Activated CD4-positive, alpha-beta T cell treated with anti-CD3 and anti-CD28 coated beads for 36 hours (primary cell): ENCODE measurements around the gene UXT. TPM values are rescaled to one million over a fixed set of nuclear protein-coding genes. Genes with fewer than 3 reads are reported as not detected.

Experiments
- ATAC-seq: fragments of 200-7000 bp; cut with Tn5 transposase; one replicate; pipeline ENCODE4 v1.10.0; 2021; ENCODE audit warnings: mild to moderate bottlenecking, moderate library complexity
- CTCF ChIA-PET: fragments of 350-600 bp; sonication (Branson Sonifier 250); formaldehyde crosslinking; loops from one replicate; lab custom pipeline; 2021; ENCODE audit warnings: antibody characterized with exemption; lab: Charles Lee
- POLR2A ChIA-PET: fragments of 350-600 bp; sonication (Branson Sonifier 250); formaldehyde crosslinking; loops from one replicate; lab custom pipeline; 2021; ENCODE audit warnings: antibody characterized with exemption, inconsistent platforms; lab: Charles Lee
- DNase-seq: peaks from one replicate; pipeline ENCODE4 v3.0.0-alpha.2; 2020
- H3K27ac Mint-ChIP-seq: one replicate; pipeline ENCODE4 v1.8.0; 2021; ENCODE audit warnings: mixed read lengths
- H3K27me3 Mint-ChIP-seq: one replicate; pipeline ENCODE4 v1.8.0; 2021; ENCODE audit warnings: mixed read lengths
- H3K36me3 Mint-ChIP-seq: one replicate; pipeline ENCODE4 v1.8.0; 2021; ENCODE audit warnings: low read depth, mixed read lengths
- H3K4me1 Mint-ChIP-seq: one replicate; pipeline ENCODE4 v1.8.0; 2021; ENCODE audit warnings: mixed read lengths
- H3K4me3 Mint-ChIP-seq: one replicate; pipeline ENCODE4 v1.8.0; 2021; ENCODE audit warnings: mild to moderate bottlenecking, moderate library complexity, mixed read lengths
- H3K9me3 Mint-ChIP-seq: one replicate; pipeline ENCODE4 v1.8.0; 2021; ENCODE audit warnings: low read depth, mixed read lengths
- intact Hi-C, 2 experiments: fragments of 100-400 bp; cut with DNase I in 1 of 2; cut with micrococcal nuclease in 1 of 2; formaldehyde crosslinking; loops; one replicate each; pipeline versions ENCODE4 v1.14.2 to v1.15.1; 2022 to 2024; cut with DNase I, micrococcal nuclease
- total RNA-seq, 2 experiments: library from RNA; stranded (reverse); gene quantifications; one replicate each; pipeline ENCODE4 v1.2.3, GENCODE V29; 2021

UXT gene
- total RNA-seq, 2 experiments from 2014 or later, result 195 to 210 TPM

DNA sequence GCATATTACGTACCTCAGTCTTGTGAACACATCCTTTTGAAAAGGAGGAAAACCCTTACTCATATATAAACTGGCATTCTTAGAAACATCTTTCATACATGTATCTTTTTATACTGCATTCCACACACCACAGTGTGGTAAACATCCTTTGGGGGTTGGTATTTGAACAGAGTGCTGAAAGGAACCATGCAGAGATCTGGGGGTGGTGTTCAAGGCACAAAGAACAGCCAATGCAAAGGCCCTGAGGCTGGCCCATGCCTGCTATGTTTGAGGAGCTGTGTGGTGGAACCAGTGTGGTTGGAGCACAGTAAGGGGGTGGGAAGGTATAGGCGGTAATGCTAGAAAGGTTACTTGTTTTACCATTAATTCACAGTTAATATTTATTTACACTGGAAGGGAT is 10.6 kb downstream of the UXT start:
- ChIA-PET CTCF (no interaction called here), POLR2A (interaction anchor here (1.3 kb wide), 1 partner anchor 14 kb away, joined by 4 read pairs; no protein-coding TSS in a partner anchor)
- H3K36me3 Mint-ChIP-seq, result peaks cover 65% of the 10 kb centered on the region
- peaks cover 55% of the 10 kb centered on the region for H3K4me1 Mint-ChIP-seq
- DNase-seq (peak; percentile 51), ATAC-seq (peak; percentile 12)
- no peaks in the 10 kb centered on the region for H3K27me3 Mint-ChIP-seq
- peak overlapping the region; percentile 92 for H3K4me3 Mint-ChIP-seq
- H3K9me3 Mint-ChIP-seq, result no peaks in the 10 kb centered on the region
- intact Hi-C loops, result loop anchor here in 1 of 2 experiments (5.0 kb wide), 1 partner anchor 74 kb away; no protein-coding TSS in a partner anchor
- peak overlapping the region; percentile 97 for H3K27ac Mint-ChIP-seq

DNA sequence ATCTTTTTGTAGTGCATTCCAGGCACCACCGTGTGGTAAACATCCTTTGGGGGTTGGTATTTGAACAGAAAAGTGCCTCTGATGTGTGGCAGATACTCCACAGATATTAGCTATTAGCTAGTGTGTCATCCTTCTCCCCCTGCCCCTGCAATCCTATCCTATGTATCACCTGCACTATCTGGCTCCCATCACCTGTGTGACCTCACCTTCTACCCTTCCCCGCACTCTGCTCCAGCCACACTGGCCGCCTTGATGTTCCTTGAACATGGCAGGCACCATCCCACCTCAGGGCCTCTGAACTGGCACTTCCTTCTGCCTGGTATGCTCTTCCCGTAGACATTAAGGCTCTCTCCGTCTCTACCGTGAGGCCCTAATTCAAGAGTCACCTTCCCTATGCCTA is 12.3 kb downstream of the UXT start:
- H3K4me1 Mint-ChIP-seq, result peaks cover 49% of the 10 kb centered on the region
- ChIA-PET CTCF (interaction anchor here (0.7 kb wide), 1 partner anchor 323 kb away, joined by 3 read pairs; no protein-coding TSS in a partner anchor), POLR2A (no interaction called here)
- DNase-seq (no peak), ATAC-seq (no peak)
- H3K36me3 Mint-ChIP-seq, result peaks cover 47% of the 10 kb centered on the region
- no peak overlapping the region for H3K4me3 Mint-ChIP-seq
- no peaks in the 10 kb centered on the region for H3K27me3 Mint-ChIP-seq
- no peaks in the 10 kb centered on the region for H3K9me3 Mint-ChIP-seq
- intact Hi-C loops, result loop anchor here in 1 of 2 experiments (5.0 kb wide), 1 partner anchor 76 kb away; no protein-coding TSS in a partner anchor
- peak overlapping the region; percentile 55 for H3K27ac Mint-ChIP-seq

GRCh38 chrX:47645530-47645929 is 13.4 kb downstream of the UXT start:
- no peaks in the 10 kb centered on the region for H3K27me3 Mint-ChIP-seq
- intact Hi-C loops, result loop anchor here in 1 of 2 experiments (5.0 kb wide), 1 partner anchor 77 kb away; no protein-coding TSS in a partner anchor
- peaks cover 44% of the 10 kb centered on the region for H3K36me3 Mint-ChIP-seq
- no peaks in the 10 kb centered on the region for H3K9me3 Mint-ChIP-seq
- DNase-seq (no peak), ATAC-seq (no peak)
- CTCF ChIA-PET, result interaction anchor here (0.6 kb wide), 1 partner anchor 334 kb away, joined by 3 read pairs; no protein-coding TSS in a partner anchor
- POLR2A ChIA-PET, result no interaction called here
- peaks cover 39% of the 10 kb centered on the region for H3K4me1 Mint-ChIP-seq
- H3K4me3 Mint-ChIP-seq, result no peak overlapping the region
- H3K27ac Mint-ChIP-seq, result peak overlapping the region; percentile 37

DNA sequence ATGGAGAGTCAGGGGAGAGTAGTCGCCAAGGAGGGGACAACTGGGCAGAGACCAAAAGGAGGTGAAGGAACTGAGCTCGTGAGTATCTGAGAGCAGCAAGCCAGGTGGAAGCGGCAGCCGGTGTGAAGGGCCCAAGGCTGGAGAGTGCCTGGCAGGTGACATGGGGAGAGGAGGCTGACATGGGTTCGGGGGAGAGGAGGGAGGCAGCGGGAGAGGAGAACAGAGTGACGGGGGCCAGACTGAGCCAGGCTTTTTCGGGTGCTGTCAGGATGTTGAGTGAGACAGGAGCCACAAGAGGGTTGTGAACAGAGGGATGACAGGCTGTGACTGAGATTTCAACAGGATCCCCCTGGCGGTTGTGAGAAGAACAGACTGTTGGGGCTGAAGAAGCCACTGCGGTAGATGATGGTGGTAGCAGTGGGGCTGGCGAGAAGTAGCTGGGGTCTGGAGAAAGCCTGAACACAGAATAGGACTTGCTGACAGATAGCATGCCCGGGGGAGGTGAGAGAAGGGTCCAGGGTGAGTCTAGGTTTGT is 14.4 kb downstream of the UXT start:
- Mint-ChIP-seq H3K4me3 (no peak overlapping the region), H3K9me3 (no peaks in the 10 kb centered on the region), H3K36me3 (peaks cover 52% of the 10 kb centered on the region), H3K4me1 (peaks cover 41% of the 10 kb centered on the region), H3K27me3 (no peaks in the 10 kb centered on the region), H3K27ac (peak overlapping the region; percentile 67)
- DNase-seq (no peak), ATAC-seq (peak; percentile 15)
- CTCF ChIA-PET, result interaction anchor here (0.6 to 2.2 kb wide), 6 partner anchors 16 to 335 kb away, joined by 3 to 5 read pairs (median 4); no protein-coding TSS in a partner anchor
- intact Hi-C loops, result loop anchor here in 1 of 2 experiments (5.0 kb wide), 1 partner anchor 78 kb away; no protein-coding TSS in a partner anchor
- POLR2A ChIA-PET, result no interaction called here

DNA sequence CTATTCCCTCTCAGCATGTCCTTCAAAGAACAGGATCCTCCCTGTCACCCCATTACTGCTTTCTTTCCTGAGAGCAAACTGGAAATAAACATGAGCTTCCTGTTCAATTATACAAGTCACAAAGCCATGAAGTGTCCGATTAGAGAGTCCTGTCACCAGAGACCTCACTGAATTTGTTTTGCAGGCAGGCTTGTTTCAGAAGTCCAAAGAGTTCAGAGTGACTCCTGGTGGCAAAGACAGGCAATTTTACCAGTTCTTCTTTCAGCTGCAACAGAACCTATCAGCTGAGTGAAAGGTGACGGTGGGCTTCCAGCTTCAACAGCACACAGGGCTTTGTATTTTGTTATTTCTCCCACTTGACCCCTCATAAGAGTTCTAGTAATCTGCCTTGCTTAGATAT is 15.1 kb downstream of the UXT start:
- intact Hi-C loops, result no loop called here
- H3K27ac Mint-ChIP-seq, result no peak overlapping the region
- H3K4me1 Mint-ChIP-seq, result peaks cover 44% of the 10 kb centered on the region
- ChIA-PET CTCF (interaction anchor here (0.8 to 2.2 kb wide), 4 partner anchors 15 to 107 kb away, joined by 3 to 5 read pairs (median 5); no protein-coding TSS in a partner anchor), POLR2A (no interaction called here)
- H3K36me3 Mint-ChIP-seq, result peaks cover 52% of the 10 kb centered on the region
- H3K27me3 Mint-ChIP-seq, result no peaks in the 10 kb centered on the region
- DNase-seq, result no peak
- no peaks in the 10 kb centered on the region for H3K9me3 Mint-ChIP-seq
- H3K4me3 Mint-ChIP-seq, result no peak overlapping the region
- no peak for ATAC-seq

GRCh38 chrX:47638816-47639215 is 20.2 kb downstream of the UXT start:
- H3K4me3 Mint-ChIP-seq, result peak overlapping the region; percentile 55
- peaks cover 27% of the 10 kb centered on the region for H3K4me1 Mint-ChIP-seq
- intact Hi-C loops, result no loop called here

DNA sequence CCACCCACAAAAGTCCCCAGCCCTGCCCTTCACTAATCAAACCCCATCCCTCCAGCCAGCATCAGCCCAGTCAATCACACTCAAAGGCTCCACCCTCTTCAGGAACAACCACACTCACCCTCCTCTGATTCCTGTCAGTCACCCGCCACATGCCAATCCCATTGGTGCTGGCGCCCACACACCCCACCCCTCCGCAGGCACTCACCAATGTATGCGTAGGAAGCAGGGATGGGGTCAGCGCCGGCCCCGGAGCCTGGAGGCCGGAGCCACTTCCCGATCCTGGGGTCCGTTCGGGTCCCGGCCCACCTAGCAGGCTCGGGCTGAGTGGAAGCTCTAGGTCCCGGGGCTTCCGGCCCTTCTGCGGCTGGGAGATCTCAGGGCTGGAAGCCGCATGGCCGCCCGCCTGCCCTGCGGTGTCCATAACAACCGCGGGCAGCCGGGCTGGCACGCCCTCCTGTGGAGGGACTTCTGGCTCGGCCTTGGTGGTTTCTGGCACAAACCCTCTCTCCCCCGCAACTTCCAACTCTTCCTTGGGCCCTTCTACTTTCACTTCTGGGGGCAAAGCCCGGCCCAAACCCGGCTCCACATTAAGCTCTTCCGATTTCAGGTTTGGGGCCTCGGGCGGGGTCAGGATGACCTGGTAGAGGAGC is 21.3 kb downstream of the UXT start:
- no peaks in the 10 kb centered on the region for H3K9me3 Mint-ChIP-seq
- peak; percentile 73 for ATAC-seq
- H3K4me3 Mint-ChIP-seq, result peak overlapping the region; percentile 55
- DNase-seq, result peak; percentile 69
- intact Hi-C loops, result loop anchor here in 1 of 2 experiments (1.0 kb wide), 1 partner anchor 13 kb away; the partner anchor contains the start of gene ELK1
- peaks cover 43% of the 10 kb centered on the region for H3K36me3 Mint-ChIP-seq
- ChIA-PET POLR2A (no interaction called here), CTCF (no interaction called here)
- peak overlapping the region; percentile 72 for H3K27ac Mint-ChIP-seq
- H3K4me1 Mint-ChIP-seq, result peaks cover 27% of the 10 kb centered on the region
- no peaks in the 10 kb centered on the region for H3K27me3 Mint-ChIP-seq

More at GRCh38 chrX:47638816-47639215, 20.2 kb downstream of the UXT start:
- H3K27me3 Mint-ChIP-seq, result no peaks in the 10 kb centered on the region
- peaks cover 47% of the 10 kb centered on the region for H3K36me3 Mint-ChIP-seq
- peak overlapping the region; percentile 25 for H3K27ac Mint-ChIP-seq
- ChIA-PET CTCF (interaction anchor here (0.7 kb wide), 1 partner anchor 180 kb away, joined by 3 read pairs; no protein-coding TSS in a partner anchor), POLR2A (no interaction called here)
- H3K9me3 Mint-ChIP-seq, result no peaks in the 10 kb centered on the region
- DNase-seq (no peak), ATAC-seq (no peak)

DNA sequence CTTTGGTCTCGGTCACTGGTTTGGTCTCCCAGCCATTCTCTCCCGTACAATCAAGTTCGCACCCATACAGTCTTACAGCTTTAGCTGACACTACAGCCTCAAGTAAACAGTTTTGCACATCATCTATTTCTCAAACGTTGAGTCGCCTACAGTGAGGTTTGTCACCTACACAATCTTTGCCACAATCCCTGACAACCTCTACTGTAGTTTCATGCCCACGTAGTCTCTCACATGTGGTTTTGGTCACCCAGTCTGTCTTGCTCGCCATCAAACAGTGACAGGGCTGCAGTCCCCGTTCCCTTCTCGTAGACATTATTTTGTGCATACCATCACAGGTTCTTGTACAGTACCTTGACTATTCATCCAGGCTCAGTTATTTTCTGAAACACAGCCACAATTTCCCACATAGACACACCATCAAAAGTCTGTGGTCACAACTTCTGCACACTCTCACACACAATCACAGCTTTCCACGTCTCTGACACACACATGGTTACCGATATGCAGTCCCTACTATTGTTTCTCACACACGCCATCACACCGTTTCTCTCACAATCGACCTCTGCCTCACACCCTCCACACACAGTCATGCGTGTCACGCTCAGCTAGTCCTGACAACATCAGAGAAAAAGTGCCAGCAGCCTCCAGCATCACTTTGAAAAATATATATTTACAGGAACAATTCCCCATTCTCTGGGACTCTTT is 24.0 kb downstream of the UXT start:
- peaks cover 35% of the 10 kb centered on the region for H3K4me1 Mint-ChIP-seq
- ChIA-PET CTCF (no interaction called here), POLR2A (interaction anchor here (1.5 kb wide), 1 partner anchor 15 kb away, joined by 3 read pairs; the partner anchor contains the start of gene ELK1)
- no peaks in the 10 kb centered on the region for H3K9me3 Mint-ChIP-seq
- ATAC-seq (peak; percentile 64), DNase-seq (peak; percentile 55)
- no peaks in the 10 kb centered on the region for H3K27me3 Mint-ChIP-seq
- H3K36me3 Mint-ChIP-seq, result peaks cover 35% of the 10 kb centered on the region
- no peak overlapping the region for H3K4me3 Mint-ChIP-seq
- intact Hi-C loops, result no loop called here
- H3K27ac Mint-ChIP-seq, result no peak overlapping the region

GRCh38 chrX:47633689-47634590 is 25.0 kb downstream of the UXT start:
- Mint-ChIP-seq H3K27ac (no peak overlapping the region), H3K9me3 (no peaks in the 10 kb centered on the region), H3K27me3 (no peaks in the 10 kb centered on the region), H3K4me3 (no peak overlapping the region), H3K4me1 (peaks cover 34% of the 10 kb centered on the region), H3K36me3 (peaks cover 25% of the 10 kb centered on the region)
- intact Hi-C loops, result no loop called here
- POLR2A ChIA-PET, result interaction anchor here (1.5 kb wide), 1 partner anchor 17 kb away, joined by 3 read pairs; the partner anchor contains the start of gene ELK1
- ATAC-seq, result no peak
- no peak for DNase-seq
- CTCF ChIA-PET, result no interaction called here

DNA sequence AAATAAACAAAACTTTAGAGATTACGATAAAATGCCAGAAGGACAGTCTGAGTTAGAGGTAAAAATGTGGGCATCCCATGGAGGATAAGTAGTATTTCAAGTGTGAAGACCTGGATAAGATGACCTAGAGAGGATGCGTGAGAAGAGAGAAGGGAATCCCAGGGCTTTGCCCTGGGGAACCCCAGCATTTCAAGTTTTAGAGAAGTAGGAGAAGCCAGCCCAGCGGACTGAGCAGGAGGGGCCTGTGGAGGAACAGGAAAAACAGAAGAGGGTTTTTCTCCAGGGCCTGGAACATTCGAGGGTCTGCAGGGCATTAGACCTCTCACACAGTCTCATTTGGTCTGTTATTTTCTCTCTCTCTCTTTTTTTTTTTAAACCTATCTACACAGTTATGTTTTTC is 26.3 kb downstream of the UXT start:
- DNase-seq (no peak), ATAC-seq (no peak)
- Mint-ChIP-seq H3K27ac (peak overlapping the region; percentile 37), H3K4me3 (no peak overlapping the region), H3K4me1 (peaks cover 31% of the 10 kb centered on the region), H3K36me3 (peaks cover 15% of the 10 kb centered on the region), H3K27me3 (no peaks in the 10 kb centered on the region), H3K9me3 (no peaks in the 10 kb centered on the region)
- intact Hi-C loops, result no loop called here
- CTCF ChIA-PET, result no interaction called here
- POLR2A ChIA-PET, result no interaction called here
